ENCODE data around the gene ZNF211. TPM values are rescaled to one million over a fixed set of nuclear protein-coding genes. Genes with fewer than 3 reads are reported as not detected.

Gene ZNF211
- total RNA-seq, 1 donor from 2014 or later, result 26.0 TPM

GRCh38 chr19:57668635-57669034 lies 35.7 kb downstream of the ZNF211 start, which contains the start of gene ZSCAN4:
TSS of gene ZSCAN4 (plus strand) at chr19:57668935. CDS start at chr19:57676146, 7,211 bp downstream.
- peaks cover 34% of the 10 kb centered on the region for H3K27me3 Mint-ChIP-seq
- ChIA-PET POLR2A (no interaction called here), CTCF (no interaction called here)
- H3K4me1 Mint-ChIP-seq, result peaks cover 5% of the 10 kb centered on the region
- DNase-seq (no peak), ATAC-seq (ENCODE audit: low read depth) (no peak)
- no peak within 1 kb of the TSS for H3K27ac Mint-ChIP-seq
- no peaks in the 10 kb centered on the region for H3K36me3 Mint-ChIP-seq (ENCODE audit: low read depth)
- no peak for TF ChIP-seq CTCF (IDR thresholded peaks at IDR 0.05)
- intact Hi-C loops (cut with micrococcal nuclease), result no loop called here
- H3K4me3 Mint-ChIP-seq, result no peak within 1 kb of the TSS
- H3K9me3 Mint-ChIP-seq, result no peaks in the 10 kb centered on the region

- Mint-ChIP-seq H3K4me1 (no peaks in the 10 kb centered on the region), H3K27ac (no peak overlapping the region), H3K4me3 (no peak overlapping the region), H3K36me3 (ENCODE audit: low read depth) (no peaks in the 10 kb centered on the region), H3K27me3 (peaks cover 25% of the 10 kb centered on the region), H3K9me3 (no peaks in the 10 kb centered on the region)
- intact Hi-C loops (cut with micrococcal nuclease), result no loop called here
- CTCF ChIA-PET, result no interaction called here
- no peak for DNase-seq
- no peak for ATAC-seq (ENCODE audit: low read depth)
- POLR2A ChIA-PET, result no interaction called here
- TF ChIP-seq CTCF (IDR thresholded peaks at IDR 0.05), result no peak
Observed at GRCh38 chr19:57671124-57671895, 38.3 kb downstream of the ZNF211 start.

- Mint-ChIP-seq H3K4me1 (no peaks in the 10 kb centered on the region), H3K27me3 (peaks cover 28% of the 10 kb centered on the region), H3K27ac (no peak overlapping the region), H3K9me3 (peaks cover 2% of the 10 kb centered on the region), H3K36me3 (ENCODE audit: low read depth) (no peaks in the 10 kb centered on the region), H3K4me3 (no peak overlapping the region)
- DNase-seq (no peak), ATAC-seq (ENCODE audit: low read depth) (no peak)
- CTCF ChIA-PET, result no interaction called here
- TF ChIP-seq CTCF (IDR thresholded peaks at IDR 0.05), result no peak
- POLR2A ChIA-PET, result interaction anchor here (0.7 kb wide), 1 partner anchor 145 kb away, joined by 5 read pairs; the partner anchor contains the start of gene ZNF549
- intact Hi-C loops (cut with micrococcal nuclease), result no loop called here
Observed at GRCh38 chr19:57672466-57672865, 39.5 kb downstream of the ZNF211 start.

- Mint-ChIP-seq H3K36me3 (ENCODE audit: low read depth) (no peaks in the 10 kb centered on the region), H3K27me3 (peaks cover 29% of the 10 kb centered on the region), H3K4me3 (no peak overlapping the region), H3K27ac (no peak overlapping the region), H3K4me1 (no peaks in the 10 kb centered on the region), H3K9me3 (peaks cover 2% of the 10 kb centered on the region)
- ChIA-PET CTCF (no interaction called here), POLR2A (no interaction called here)
- ATAC-seq (ENCODE audit: low read depth) (no peak), DNase-seq (no peak)
- intact Hi-C loops (cut with micrococcal nuclease), result no loop called here
- TF ChIP-seq CTCF (IDR thresholded peaks at IDR 0.05), result no peak
Observed at GRCh38 chr19:57675881-57676280, 42.9 kb downstream of the ZNF211 start.

GRCh38 chr19:57682226-57682766 lies 49.3 kb downstream of the ZNF211 start:
- Mint-ChIP-seq H3K4me1 (peaks cover 39% of the 10 kb centered on the region), H3K27ac (peak overlapping the region; percentile 90), H3K36me3 (ENCODE audit: low read depth) (peaks cover 60% of the 10 kb centered on the region), H3K4me3 (peak overlapping the region; percentile 98), H3K27me3 (peaks cover 8% of the 10 kb centered on the region), H3K9me3 (peaks cover 33% of the 10 kb centered on the region)
- TF ChIP-seq CTCF (IDR thresholded peaks at IDR 0.05), result no peak
- ChIA-PET POLR2A (interaction anchor here (0.6 to 1.8 kb wide), 19 partner anchors 8 to 862 kb away, joined by 3 to 25 read pairs (median 4); partner anchors contain the start of genes TRIM28, ZNF134, ZNF154 and ZNF211), CTCF (interaction anchor here (0.9 kb wide), 1 partner anchor 100 kb away, joined by 3 read pairs; no protein-coding TSS in a partner anchor)
- intact Hi-C loops (cut with micrococcal nuclease), result loop anchor here (5.0 kb wide), 1 partner anchor 320 kb away; the partner anchor contains the start of gene ZNF606
- no peak for DNase-seq
- ATAC-seq (ENCODE audit: low read depth), result no peak
